Measurements from ENCODE around the gene MACROD1.
A peak's percentile ranks its signal among the peaks of the same experiment; 100 is the strongest.

Gene MACROD1

DNA sequence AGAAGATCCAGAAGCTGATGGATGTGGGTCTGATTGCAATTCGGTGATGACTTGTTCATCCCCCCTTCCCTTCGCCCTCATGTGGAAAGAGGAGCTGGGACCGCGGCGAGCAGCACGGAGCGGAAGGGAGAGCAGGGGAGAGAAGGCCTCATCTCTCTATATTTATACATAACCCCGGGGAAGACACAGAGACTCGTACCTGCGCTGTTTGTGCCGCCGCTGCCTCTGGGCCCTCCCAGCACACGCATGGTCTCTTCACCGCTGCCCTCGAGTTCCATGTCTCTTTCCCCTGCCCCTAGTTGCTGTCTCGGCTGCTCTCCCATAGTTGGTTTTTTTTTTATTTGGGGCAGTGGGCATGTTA lies 38.1 kb upstream of the MACROD1 start:
- Histone ChIP-seq H3K4me1 (ENCODE audit: control insufficient read depth, insufficient read depth, low read length) (peaks cover 44% of the 10 kb centered on the region), H3K9ac (ENCODE audit: low read depth, low read length) (no peak overlapping the region), H3K36me3 (ENCODE audit: insufficient read depth, low read length) (peaks cover 61% of the 10 kb centered on the region), H3K4me3 (ENCODE audit: low read length) (no peak overlapping the region), H3K9me3 (replicated peaks; ENCODE audit: low read length) (no peaks in the 10 kb centered on the region), H3K4me2 (ENCODE audit: low read length) (no peak overlapping the region), H3K27me3 (ENCODE audit: control insufficient read depth, insufficient read depth, low read length) (no peaks in the 10 kb centered on the region)

DNA sequence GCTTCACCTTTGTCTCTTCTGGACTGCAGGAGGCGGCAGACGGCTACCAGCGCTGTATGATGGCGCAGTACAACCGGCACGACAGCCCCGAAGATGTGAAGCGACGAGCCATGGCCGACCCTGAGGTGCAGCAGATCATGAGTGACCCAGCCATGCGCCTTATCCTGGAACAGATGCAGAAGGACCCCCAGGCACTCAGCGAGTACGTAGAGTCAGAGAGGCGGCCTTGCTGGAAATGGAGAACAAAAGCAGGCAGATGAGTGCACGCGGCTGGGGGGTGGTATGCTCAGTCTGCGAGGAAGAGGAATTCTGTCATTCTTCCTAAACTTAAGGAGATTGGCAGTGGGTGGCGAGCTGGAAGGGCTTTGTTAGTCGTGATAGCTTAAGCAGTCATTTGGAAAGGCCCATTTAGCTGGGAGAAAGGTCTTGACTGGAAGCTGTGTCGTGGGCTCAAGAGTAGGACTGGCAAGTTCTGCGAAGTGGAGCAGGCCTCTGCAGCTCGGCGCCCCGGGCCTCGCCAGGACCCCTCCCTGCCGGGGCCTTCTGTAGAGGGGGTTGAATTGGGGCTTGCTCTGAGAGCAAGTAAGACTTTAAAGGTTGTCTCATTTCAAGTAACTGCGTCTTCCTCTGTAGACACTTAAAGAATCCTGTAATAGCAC lies 37.6 kb upstream of the MACROD1 start:
- H3K36me3 ChIP-seq (ENCODE audit: insufficient read depth, low read length): peaks cover 63% of the 10 kb centered on the region
- no peak overlapping the region for H3K9ac ChIP-seq (ENCODE audit: low read depth, low read length)
- H3K4me3 ChIP-seq (ENCODE audit: low read length): no peak overlapping the region
- H3K4me2 ChIP-seq (ENCODE audit: low read length): no peak overlapping the region
- no peaks in the 10 kb centered on the region for H3K27me3 ChIP-seq (ENCODE audit: control insufficient read depth, insufficient read depth, low read length)
- H3K9me3 ChIP-seq (replicated peaks; ENCODE audit: low read length): no peaks in the 10 kb centered on the region
- peaks cover 38% of the 10 kb centered on the region for H3K4me1 ChIP-seq (ENCODE audit: control insufficient read depth, insufficient read depth, low read length)

DNA sequence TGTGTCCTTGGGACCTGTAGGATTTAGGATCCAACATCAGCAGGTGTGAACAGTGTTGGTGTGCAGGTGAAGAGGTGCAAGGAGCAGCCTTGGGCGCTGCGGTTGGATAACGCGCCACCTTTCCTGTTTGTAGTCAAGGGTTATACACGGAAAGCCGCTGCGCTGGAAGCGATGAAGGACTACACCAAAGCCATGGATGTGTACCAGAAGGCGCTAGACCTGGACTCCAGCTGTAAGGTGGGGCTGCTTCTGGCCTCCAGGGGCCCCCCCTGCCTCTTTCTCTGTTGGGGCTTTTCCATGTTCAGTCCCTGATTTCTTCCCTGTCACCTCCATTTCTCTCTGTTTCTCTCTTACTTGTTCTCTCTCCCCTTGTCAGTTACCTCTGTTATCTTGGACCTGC lies 37.1 kb upstream of the MACROD1 start:
- H3K36me3 ChIP-seq (ENCODE audit: insufficient read depth, low read length): peaks cover 64% of the 10 kb centered on the region
- no peaks in the 10 kb centered on the region for H3K27me3 ChIP-seq (ENCODE audit: control insufficient read depth, insufficient read depth, low read length)
- no peaks in the 10 kb centered on the region for H3K9me3 ChIP-seq (replicated peaks; ENCODE audit: low read length)
- H3K4me1 ChIP-seq (ENCODE audit: control insufficient read depth, insufficient read depth, low read length): peaks cover 33% of the 10 kb centered on the region
- H3K4me3 ChIP-seq (ENCODE audit: low read length): no peak overlapping the region
- H3K9ac ChIP-seq (ENCODE audit: low read depth, low read length): no peak overlapping the region
- no peak overlapping the region for H3K4me2 ChIP-seq (ENCODE audit: low read length)

DNA sequence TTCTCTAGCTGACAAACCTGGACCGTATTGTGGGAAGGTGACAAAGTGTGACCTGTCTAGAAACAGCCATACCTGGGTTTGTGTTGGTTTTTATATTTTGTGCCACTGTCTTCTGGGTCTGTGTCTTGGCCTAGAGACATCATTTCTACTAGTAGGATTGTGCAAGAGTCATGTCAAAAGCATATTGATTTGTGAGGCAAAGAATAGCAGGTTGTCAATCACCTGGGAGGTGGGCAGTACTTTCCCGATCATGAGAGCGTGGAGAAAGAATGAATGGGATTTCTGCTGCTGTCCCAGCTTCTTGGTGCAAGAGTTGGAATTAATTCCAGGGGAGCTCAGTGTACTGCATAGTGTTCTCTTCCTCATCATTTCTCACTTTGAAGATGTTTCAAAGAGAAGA lies 35.6 kb upstream of the MACROD1 start:
- Histone ChIP-seq H3K4me1 (ENCODE audit: control insufficient read depth, insufficient read depth, low read length) (peaks cover 20% of the 10 kb centered on the region), H3K36me3 (ENCODE audit: insufficient read depth, low read length) (peaks cover 75% of the 10 kb centered on the region), H3K9me3 (replicated peaks; ENCODE audit: low read length) (no peaks in the 10 kb centered on the region), H3K9ac (ENCODE audit: low read depth, low read length) (no peak overlapping the region), H3K27me3 (ENCODE audit: control insufficient read depth, insufficient read depth, low read length) (no peaks in the 10 kb centered on the region), H3K4me2 (ENCODE audit: low read length) (no peak overlapping the region), H3K4me3 (ENCODE audit: low read length) (no peak overlapping the region)

DNA sequence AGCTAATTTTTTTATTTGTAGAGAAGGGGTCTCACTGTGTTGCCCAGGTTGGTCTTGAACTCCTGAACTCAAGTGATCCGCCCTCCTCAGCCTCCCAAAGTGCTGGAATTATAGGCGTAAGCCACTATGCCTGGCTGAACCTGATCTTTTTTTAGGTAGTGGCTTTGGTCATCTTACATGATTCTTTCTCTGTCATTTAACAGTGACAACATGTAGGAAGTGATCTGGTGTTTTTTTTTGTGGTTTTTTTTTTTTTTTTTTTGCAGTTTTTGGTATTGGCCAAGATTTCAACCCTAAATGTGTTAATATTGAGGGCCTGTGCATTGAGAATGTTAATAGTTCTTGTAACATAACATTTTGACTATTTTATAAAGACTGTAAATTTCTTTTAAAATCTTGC lies 32.6 kb upstream of the MACROD1 start:
- no peaks in the 10 kb centered on the region for H3K4me1 ChIP-seq (ENCODE audit: control insufficient read depth, insufficient read depth, low read length)
- H3K4me3 ChIP-seq (ENCODE audit: low read length): no peak overlapping the region
- H3K27me3 ChIP-seq (ENCODE audit: control insufficient read depth, insufficient read depth, low read length): no peaks in the 10 kb centered on the region
- peaks cover 86% of the 10 kb centered on the region for H3K36me3 ChIP-seq (ENCODE audit: insufficient read depth, low read length)
- no peak overlapping the region for H3K9ac ChIP-seq (ENCODE audit: low read depth, low read length)
- no peak overlapping the region for H3K4me2 ChIP-seq (ENCODE audit: low read length)
- H3K9me3 ChIP-seq (replicated peaks; ENCODE audit: low read length): no peaks in the 10 kb centered on the region

DNA sequence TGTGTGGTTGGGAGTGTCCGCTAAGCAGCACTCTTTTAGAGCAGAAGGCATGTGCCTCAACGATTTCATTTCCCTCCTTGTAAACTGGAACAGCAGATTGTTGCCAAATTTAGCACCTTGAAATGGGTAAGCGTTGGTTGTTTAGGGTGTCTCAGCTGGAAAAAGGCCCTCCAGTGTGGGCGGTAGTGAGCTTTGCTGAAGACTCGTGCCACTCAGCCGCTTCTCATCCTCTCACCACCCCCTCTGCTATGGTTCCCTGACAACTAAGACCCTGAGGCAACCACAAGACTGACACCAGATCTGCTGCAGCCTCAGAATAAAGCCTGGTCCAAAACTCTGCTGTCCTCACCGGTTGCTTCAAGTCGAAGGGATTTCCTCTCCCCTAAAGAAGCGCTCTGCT lies 30.7 kb upstream of the MACROD1 start:
- no peak overlapping the region for H3K4me2 ChIP-seq (ENCODE audit: low read length)
- H3K9ac ChIP-seq (ENCODE audit: low read depth, low read length): no peak overlapping the region
- no peaks in the 10 kb centered on the region for H3K27me3 ChIP-seq (ENCODE audit: control insufficient read depth, insufficient read depth, low read length)
- peaks cover 84% of the 10 kb centered on the region for H3K36me3 ChIP-seq (ENCODE audit: insufficient read depth, low read length)
- H3K9me3 ChIP-seq (replicated peaks; ENCODE audit: low read length): no peaks in the 10 kb centered on the region
- H3K4me1 ChIP-seq (ENCODE audit: control insufficient read depth, insufficient read depth, low read length): no peaks in the 10 kb centered on the region
- H3K4me3 ChIP-seq (ENCODE audit: low read length): no peak overlapping the region

DNA sequence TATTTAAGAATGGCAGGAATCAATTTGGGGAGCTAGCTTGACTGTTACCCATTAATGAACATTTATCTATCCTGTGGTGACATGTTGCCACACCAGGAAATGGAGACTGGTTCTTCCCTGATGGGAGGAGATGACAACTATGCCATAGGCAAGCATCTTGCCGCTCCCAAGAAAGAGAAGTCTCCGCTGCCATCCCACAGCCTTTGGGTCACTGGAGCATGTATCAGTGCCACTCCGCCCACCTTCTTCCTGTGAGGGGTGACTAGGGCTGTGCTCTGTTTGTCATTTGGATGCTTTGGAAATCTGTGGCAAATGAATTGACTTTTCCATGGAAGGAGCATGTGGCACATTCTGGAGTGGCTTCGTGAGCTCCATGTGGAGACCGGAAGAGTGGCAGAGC lies 26.5 kb upstream of the MACROD1 start:
- Histone ChIP-seq H3K36me3 (ENCODE audit: insufficient read depth, low read length) (peaks cover 61% of the 10 kb centered on the region), H3K9me3 (replicated peaks; ENCODE audit: low read length) (no peaks in the 10 kb centered on the region), H3K27me3 (ENCODE audit: control insufficient read depth, insufficient read depth, low read length) (no peaks in the 10 kb centered on the region), H3K9ac (ENCODE audit: low read depth, low read length) (no peak overlapping the region), H3K4me3 (ENCODE audit: low read length) (no peak overlapping the region), H3K4me2 (ENCODE audit: low read length) (no peak overlapping the region), H3K4me1 (ENCODE audit: control insufficient read depth, insufficient read depth, low read length) (no peaks in the 10 kb centered on the region)

DNA sequence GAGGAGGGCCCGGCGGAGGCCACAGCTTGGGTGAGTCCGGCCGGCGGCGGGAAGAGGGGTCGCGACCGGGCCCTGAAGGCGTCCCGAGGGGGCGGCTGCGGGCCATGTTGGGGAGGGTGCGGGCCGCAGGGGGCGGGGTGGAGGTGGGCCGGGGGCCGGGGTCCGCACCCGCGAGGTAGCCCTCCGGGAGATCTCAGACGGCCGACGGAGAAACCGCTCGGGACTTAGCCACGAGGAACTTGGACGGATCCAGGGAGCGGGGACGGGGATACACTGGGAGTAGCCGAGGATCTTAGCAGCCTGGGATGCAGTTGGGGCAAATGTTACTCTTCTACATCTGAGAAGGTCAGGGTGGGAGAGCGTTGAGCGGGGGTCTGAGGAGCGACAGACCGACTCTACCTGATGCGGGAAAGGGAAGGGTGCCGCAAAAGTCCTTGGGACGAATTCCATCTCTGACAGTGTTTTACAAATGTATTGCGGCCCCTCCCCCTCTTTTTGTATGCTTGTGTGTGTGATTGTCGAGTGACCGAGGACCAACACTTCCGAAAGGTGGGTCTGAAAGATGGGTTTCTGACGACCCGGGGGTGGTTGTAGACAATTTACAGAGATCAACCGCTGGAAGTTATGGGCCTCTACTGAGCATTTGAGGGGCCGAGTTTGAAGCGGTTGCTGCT lies 20.7 kb upstream of the MACROD1 start:
- no peak overlapping the region for H3K4me2 ChIP-seq (ENCODE audit: low read length)
- H3K9ac ChIP-seq (ENCODE audit: low read depth, low read length): no peak overlapping the region
- no peak overlapping the region for H3K4me3 ChIP-seq (ENCODE audit: low read length)
- H3K27me3 ChIP-seq (ENCODE audit: control insufficient read depth, insufficient read depth, low read length): no peaks in the 10 kb centered on the region
- H3K4me1 ChIP-seq (ENCODE audit: control insufficient read depth, insufficient read depth, low read length): peaks cover 19% of the 10 kb centered on the region
- H3K9me3 ChIP-seq (replicated peaks; ENCODE audit: low read length): no peaks in the 10 kb centered on the region
- H3K36me3 ChIP-seq (ENCODE audit: insufficient read depth, low read length): peaks cover 10% of the 10 kb centered on the region

DNA sequence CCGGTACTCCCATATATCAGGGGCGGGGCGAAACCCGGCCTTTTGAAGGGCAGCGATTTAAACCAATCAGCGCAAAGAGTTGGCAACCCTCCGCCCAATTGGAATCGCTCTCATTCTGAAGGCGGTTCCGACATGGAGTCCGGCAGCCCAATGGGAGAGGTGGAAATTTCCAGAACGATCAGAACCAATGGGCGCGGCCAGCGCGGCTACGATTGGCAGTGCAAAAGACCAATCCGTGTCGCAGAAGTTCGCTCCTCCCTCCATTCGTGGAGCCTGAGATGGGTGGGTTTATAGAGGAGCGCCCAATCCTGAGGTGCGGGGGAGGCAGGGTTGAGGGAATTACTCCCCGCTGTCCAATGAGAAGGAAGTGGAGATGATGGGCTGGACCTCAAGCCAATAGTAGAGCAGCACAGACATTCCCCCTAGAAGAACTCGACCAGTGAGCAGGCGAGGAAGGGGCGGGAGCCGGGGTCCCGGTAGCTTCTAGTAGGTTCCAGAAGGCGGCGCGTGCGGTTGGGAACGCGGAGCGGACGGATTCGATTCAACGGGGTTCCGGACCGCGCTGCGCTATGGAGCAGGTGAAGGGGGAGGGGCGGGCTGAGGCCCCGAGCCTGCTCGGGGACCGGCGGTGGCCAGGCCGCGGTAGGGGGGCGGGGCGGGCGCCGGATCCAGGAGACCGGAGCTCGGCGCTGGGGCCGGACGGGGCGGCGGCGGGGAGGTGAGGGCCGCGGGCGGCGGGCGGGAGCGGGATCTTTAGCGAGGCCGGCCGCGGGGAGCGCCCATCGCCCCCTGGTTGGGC lies 20.0 kb upstream of the MACROD1 start, which contains the start of gene STIP1:
Gene STIP1, plus strand, starts transcription at position 479 of the 799 bp plus-strand sequence. Its CDS starts 91 bp downstream, at position 570.
- peaks cover 10% of the 10 kb centered on the region for H3K36me3 ChIP-seq (ENCODE audit: insufficient read depth, low read length)
- no peaks in the 10 kb centered on the region for H3K27me3 ChIP-seq (ENCODE audit: control insufficient read depth, insufficient read depth, low read length)
- peak within 1 kb of the TSS; percentile 88 for H3K9ac ChIP-seq (ENCODE audit: low read depth, low read length)
- peak within 1 kb of the TSS; percentile 84 for H3K4me2 ChIP-seq (ENCODE audit: low read length)
- peaks cover 25% of the 10 kb centered on the region for H3K4me1 ChIP-seq (ENCODE audit: control insufficient read depth, insufficient read depth, low read length)
- H3K4me3 ChIP-seq (ENCODE audit: low read length): peak within 1 kb of the TSS; percentile 78
- H3K9me3 ChIP-seq (replicated peaks; ENCODE audit: low read length): no peaks in the 10 kb centered on the region

DNA sequence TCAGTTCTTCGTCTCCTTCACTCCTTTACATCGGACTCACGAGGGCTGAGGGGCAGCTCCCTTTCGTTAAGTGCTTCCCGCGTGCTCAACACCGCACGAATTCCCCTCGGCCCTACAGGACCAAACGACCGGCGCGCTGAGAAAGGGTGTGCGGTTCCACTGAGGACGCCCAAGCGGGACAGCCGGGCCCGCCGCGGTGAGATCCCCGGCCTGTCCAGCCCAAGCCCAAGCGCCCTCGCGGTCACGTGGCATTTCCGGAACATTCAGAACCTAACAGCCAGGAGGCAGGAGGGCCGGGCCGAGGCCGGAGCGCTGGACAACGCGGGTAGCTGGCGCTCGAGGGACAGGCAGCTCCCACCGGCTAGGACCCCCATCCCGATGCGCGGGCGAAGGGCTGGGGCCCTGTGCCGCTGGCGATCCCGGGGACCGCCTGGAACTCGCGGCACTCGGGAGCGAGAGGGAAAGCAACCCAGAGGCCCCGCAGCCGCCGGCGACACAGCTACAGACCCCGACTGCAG lies 19.3 kb upstream of the MACROD1 start:
- Histone ChIP-seq H3K36me3 (ENCODE audit: insufficient read depth, low read length) (peaks cover 10% of the 10 kb centered on the region), H3K4me3 (ENCODE audit: low read length) (peak overlapping the region; percentile 78), H3K9ac (ENCODE audit: low read depth, low read length) (peak overlapping the region; percentile 88), H3K4me2 (ENCODE audit: low read length) (peak overlapping the region; percentile 84), H3K9me3 (replicated peaks; ENCODE audit: low read length) (no peaks in the 10 kb centered on the region), H3K4me1 (ENCODE audit: control insufficient read depth, insufficient read depth, low read length) (peaks cover 30% of the 10 kb centered on the region), H3K27me3 (ENCODE audit: control insufficient read depth, insufficient read depth, low read length) (no peaks in the 10 kb centered on the region)

DNA sequence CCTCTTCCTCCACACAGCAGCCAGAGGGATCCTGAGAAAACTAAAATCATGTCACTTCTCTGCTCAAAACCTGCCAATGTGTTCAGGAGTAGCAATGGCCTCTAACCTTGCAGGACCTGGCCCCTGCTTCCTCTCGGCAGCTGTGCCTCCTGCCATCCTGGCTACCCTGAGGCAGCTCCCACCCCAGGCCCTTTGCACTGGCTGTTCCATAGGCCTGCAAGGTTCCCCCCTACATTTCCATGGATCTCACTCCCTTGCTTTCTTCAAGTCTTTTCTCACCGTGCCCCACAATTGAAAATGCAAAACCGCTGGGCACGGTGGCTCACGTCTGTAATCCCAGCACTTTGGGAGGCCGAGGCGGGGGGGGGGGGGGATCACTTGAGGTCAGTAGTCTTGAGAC lies 18.0 kb upstream of the MACROD1 start:
- no peak overlapping the region for H3K9ac ChIP-seq (ENCODE audit: low read depth, low read length)
- H3K4me2 ChIP-seq (ENCODE audit: low read length): no peak overlapping the region

More for the DNA sequence above, 18.0 kb upstream of the MACROD1 start:
- Histone ChIP-seq H3K4me1 (ENCODE audit: control insufficient read depth, insufficient read depth, low read length) (peaks cover 30% of the 10 kb centered on the region), H3K9me3 (replicated peaks; ENCODE audit: low read length) (no peaks in the 10 kb centered on the region), H3K27me3 (ENCODE audit: control insufficient read depth, insufficient read depth, low read length) (no peaks in the 10 kb centered on the region), H3K4me3 (ENCODE audit: low read length) (no peak overlapping the region), H3K36me3 (ENCODE audit: insufficient read depth, low read length) (peaks cover 5% of the 10 kb centered on the region)

Measured in skeletal muscle satellite cell (primary cell).